Type B pancreatic cell (in vitro differentiated cells): Measurements from ENCODE around the gene TAF11L13. TPM values are rescaled to one million over a fixed set of nuclear protein-coding genes. Genes with fewer than 3 reads are reported as not detected.

ENCODE experiments used
- DNase-seq: peaks from one replicate; pipeline ENCODE4 v3.0.0; 2021; ENCODE audit warnings: mixed read lengths; ENCODE audit not compliant: unreplicated experiment; ENCODE audit errors: extremely low spot score
- H3K27ac Mint-ChIP-seq: 2 replicates; pipeline ENCODE4 v1.8.0; 2021; ENCODE audit warnings: mild to moderate bottlenecking, mixed read lengths
- H3K27me3 Mint-ChIP-seq: 2 replicates; pipeline ENCODE4 v1.8.0; 2021; ENCODE audit warnings: mixed read lengths
- H3K36me3 Mint-ChIP-seq: 2 replicates; pipeline ENCODE4 v1.8.0; 2021; ENCODE audit warnings: mixed read lengths
- H3K4me1 Mint-ChIP-seq: one replicate; pipeline ENCODE4 v1.8.0; 2021; ENCODE audit warnings: mixed read lengths; ENCODE audit not compliant: unreplicated experiment
- H3K4me3 Mint-ChIP-seq: 2 replicates; pipeline ENCODE4 v1.8.0; 2021; ENCODE audit warnings: mild to moderate bottlenecking, mixed read lengths
- H3K9me3 Mint-ChIP-seq: 2 replicates; pipeline ENCODE4 v1.8.0; 2021; ENCODE audit warnings: mixed read lengths
- CTCF ChIP-seq: fragments of 200-600 bp; sonication (generic); conservative IDR thresholded peaks from 2 replicates; pipeline ENCODE4 v1.5.0; 2021; ENCODE audit warnings: antibody characterized with exemption, mild to moderate bottlenecking
- total RNA-seq: library from RNA; stranded (reverse); gene quantifications from 2 replicates; pipeline ENCODE4 v1.2.1, GENCODE V29; 2021; ENCODE audit warnings: low replicate concordance

TAF11L13 gene
- total RNA-seq, 1 donor from 2014 or later: not detected

GRCh38 chr5:17655921-17656320 is 24.0 kb downstream of the TAF11L13 start:
- DNase-seq: no peak
- no peaks in the 10 kb centered on the region for H3K27me3 Mint-ChIP-seq
- TF ChIP-seq CTCF: no peak
- H3K9me3 Mint-ChIP-seq: peaks cover 19% of the 10 kb centered on the region
- no peak overlapping the region for H3K4me3 Mint-ChIP-seq
- no peaks in the 10 kb centered on the region for H3K4me1 Mint-ChIP-seq
- no peak overlapping the region for H3K27ac Mint-ChIP-seq
- no peaks in the 10 kb centered on the region for H3K36me3 Mint-ChIP-seq

GRCh38 chr5:17663182-17663581 is 31.3 kb downstream of the TAF11L13 start:
- Mint-ChIP-seq H3K36me3 (no peaks in the 10 kb centered on the region), H3K4me3 (no peak overlapping the region), H3K27me3 (no peaks in the 10 kb centered on the region), H3K9me3 (peaks cover 9% of the 10 kb centered on the region), H3K27ac (no peak overlapping the region), H3K4me1 (no peaks in the 10 kb centered on the region)
- TF ChIP-seq CTCF: no peak
- DNase-seq: no peak

- Mint-ChIP-seq H3K9me3 (peaks cover 7% of the 10 kb centered on the region), H3K27me3 (no peaks in the 10 kb centered on the region), H3K4me1 (no peaks in the 10 kb centered on the region), H3K4me3 (no peak overlapping the region), H3K27ac (no peak overlapping the region), H3K36me3 (no peaks in the 10 kb centered on the region)
- TF ChIP-seq CTCF: no peak
- no peak for DNase-seq
Measured at GRCh38 chr5:17665836-17666235, 33.9 kb downstream of the TAF11L13 start.

DNA sequence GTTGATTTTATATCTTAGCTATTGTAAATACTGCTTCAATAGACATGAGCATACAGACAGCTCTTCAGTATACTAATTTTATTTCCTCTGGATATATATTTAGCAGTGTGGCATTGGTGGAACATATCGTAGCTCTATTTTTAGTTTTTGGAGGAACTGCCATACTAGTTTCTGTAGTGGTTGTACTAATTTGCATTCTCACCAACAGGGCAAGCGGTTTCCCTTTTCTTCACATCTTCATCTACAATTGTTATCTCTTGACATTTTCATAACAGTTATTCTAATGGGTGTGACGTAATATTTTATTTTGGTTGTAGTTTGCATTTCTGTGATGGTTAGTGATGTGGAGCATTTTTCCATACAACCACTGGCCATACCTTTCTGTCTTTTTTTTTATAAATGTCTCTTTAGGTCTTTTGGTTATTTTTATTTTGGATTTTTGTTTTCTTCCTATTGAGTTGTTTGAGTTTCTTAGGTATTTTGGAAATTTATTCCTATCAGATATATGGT is 34.9 kb downstream of the TAF11L13 start:
- Mint-ChIP-seq H3K4me1 (no peaks in the 10 kb centered on the region), H3K27ac (no peak overlapping the region), H3K27me3 (no peaks in the 10 kb centered on the region), H3K4me3 (no peak overlapping the region), H3K9me3 (peaks cover 7% of the 10 kb centered on the region), H3K36me3 (no peaks in the 10 kb centered on the region)
- DNase-seq: no peak
- no peak for TF ChIP-seq CTCF

DNA sequence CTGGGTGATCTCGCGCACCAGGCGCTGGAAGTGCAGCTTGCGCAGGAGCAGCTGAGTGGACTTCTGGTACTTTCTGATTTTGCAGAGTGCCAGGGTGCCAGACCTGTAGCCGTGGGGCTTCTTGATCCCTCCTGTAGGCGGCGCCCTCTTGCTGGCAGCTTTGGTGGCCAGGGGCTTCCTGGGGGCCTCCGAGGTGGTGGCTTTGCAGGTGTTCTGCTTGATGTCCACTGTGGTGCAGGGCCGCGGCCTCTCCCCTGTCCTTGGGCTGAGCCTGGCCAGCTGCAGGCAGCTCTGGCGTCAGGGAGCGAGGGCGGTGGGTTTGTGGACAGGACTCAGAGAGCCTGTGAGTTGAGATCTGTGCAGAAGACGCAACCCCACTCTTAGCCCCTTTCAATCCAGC is 38.5 kb downstream of the TAF11L13 start:
- H3K36me3 Mint-ChIP-seq: no peaks in the 10 kb centered on the region
- no peak overlapping the region for H3K27ac Mint-ChIP-seq
- H3K27me3 Mint-ChIP-seq: no peaks in the 10 kb centered on the region
- no peaks in the 10 kb centered on the region for H3K4me1 Mint-ChIP-seq
- peaks cover 3% of the 10 kb centered on the region for H3K9me3 Mint-ChIP-seq
- no peak for DNase-seq
- no peak overlapping the region for H3K4me3 Mint-ChIP-seq
- TF ChIP-seq CTCF: no peak
